Measurements from ENCODE around the gene MEIS2. TPM values are rescaled to one million over a fixed set of nuclear protein-coding genes. Genes with fewer than 3 reads are reported as not detected.

MEIS2 gene
- total and polyA plus RNA-seq, 7 donors: 1.4 to 154 (median 76.0) TPM

DNA sequence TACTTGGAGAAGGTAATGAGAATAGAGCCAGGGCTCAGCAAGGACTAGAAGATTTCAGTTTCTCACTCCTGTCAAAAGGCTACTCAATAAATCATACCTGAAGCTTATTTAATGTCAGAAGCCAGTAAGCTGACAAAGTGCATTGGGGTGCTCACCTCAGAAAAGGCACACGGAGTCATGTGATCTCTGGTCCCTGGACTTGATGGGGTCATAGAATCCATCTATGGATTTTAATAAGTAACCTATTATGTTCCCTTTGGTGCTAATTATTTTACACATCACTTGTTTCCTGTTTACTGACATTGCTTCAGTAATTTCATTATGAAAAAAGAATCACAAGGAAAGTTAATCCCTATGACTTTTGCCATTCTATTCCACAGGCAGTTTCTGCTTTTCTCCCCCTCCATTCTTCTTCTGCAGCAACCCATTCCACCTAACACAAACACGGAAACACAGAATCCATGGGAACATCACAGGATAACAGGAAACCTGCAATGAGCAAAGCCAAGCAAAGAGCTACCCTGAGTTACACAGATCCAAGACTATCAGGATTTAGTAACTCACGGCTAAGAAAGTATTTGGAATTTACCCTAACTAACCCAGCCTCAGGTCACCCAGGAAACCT lies 159.6 kb downstream of the MEIS2 start:
- intact Hi-C loops (cut with DNase I): no loop called here
- Histone ChIP-seq H3K4me1 (peaks cover 0 to 22% (median 8%) of the 10 kb centered on the region in 4 donors), H3K4me3 (no peak overlapping the region), H3K36me3 (peaks cover 0 to 17% (median 0%) of the 10 kb centered on the region in 4 donors), H3K27me3 (no peaks in the 10 kb centered on the region), H3K27ac (no peak overlapping the region), H3K9me3 (no peaks in the 10 kb centered on the region)
- DNase-seq: no peak
- 37 to 74% methylated on average over 3 of the region's 3 CpGs for WGBS, 2 donors
- no peak for TF ChIP-seq EP300 (IDR thresholded peaks at IDR 0.05)
- no peak for TF ChIP-seq POLR2A (IDR thresholded peaks at IDR 0.05)
- no peak for TF ChIP-seq CTCF (IDR thresholded peaks at IDR 0.05)
- no peak for TF ChIP-seq POLR2AphosphoS5 (IDR thresholded peaks at IDR 0.05)

DNA sequence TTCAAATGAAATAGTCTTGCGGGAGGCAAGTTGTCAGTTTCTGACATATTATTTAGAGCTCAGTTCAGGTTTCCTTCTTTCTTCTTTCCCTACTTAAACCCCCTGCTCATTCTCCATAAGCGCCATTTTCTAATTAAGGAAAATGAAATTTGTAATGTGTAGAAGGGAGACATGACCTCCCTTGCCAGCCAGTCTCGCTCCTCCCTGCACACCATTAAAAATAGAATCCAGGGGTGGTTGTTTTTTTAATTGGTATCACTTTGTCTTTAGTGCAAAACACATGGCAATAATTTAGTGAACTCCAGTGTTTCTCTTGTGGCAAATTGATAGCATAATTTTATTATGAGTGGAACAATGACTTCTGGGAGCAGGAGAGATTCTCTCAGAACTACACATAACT lies 160.1 kb downstream of the MEIS2 start:
- intact Hi-C loops (cut with DNase I): no loop called here
- Histone ChIP-seq H3K36me3 (peaks cover 0 to 12% (median 0%) of the 10 kb centered on the region in 4 donors), H3K27me3 (no peaks in the 10 kb centered on the region), H3K4me3 (no peak overlapping the region), H3K4me1 (peaks cover 0 to 27% (median 8%) of the 10 kb centered on the region in 4 donors), H3K9me3 (no peaks in the 10 kb centered on the region), H3K27ac (no peak overlapping the region)
- TF ChIP-seq EP300 (IDR thresholded peaks at IDR 0.05) (no peak), POLR2AphosphoS5 (IDR thresholded peaks at IDR 0.05) (no peak), CTCF (IDR thresholded peaks at IDR 0.05) (no peak), POLR2A (IDR thresholded peaks at IDR 0.05) (no peak)
- 86 to 92% methylated on average over 3 of the region's 3 CpGs for WGBS, 2 donors
- DNase-seq: no peak

DNA sequence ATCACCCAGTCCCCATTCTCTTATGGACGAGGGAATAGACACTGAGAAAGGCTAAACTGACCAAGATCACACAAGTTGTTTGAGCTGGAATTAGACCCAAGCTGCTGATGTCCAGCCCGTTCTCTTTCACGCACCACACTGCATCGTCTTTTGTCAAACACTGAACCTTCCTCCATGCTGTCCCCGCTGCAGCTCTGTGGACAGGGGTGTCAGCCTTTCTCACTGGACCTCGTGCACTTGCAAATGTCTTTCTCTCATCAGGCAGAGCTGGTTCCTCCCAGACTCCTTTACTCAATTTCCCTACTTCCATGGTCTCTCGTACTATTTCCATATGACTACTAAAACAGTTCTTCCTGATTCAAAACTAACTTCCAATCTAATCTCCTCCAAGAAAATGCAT lies 161.6 kb downstream of the MEIS2 start:
- no peak for DNase-seq
- no peaks in the 10 kb centered on the region for H3K27me3 ChIP-seq
- H3K4me1 ChIP-seq: peaks cover 0 to 34% (median 14%) of the 10 kb centered on the region in 4 donors
- H3K9me3 ChIP-seq: no peaks in the 10 kb centered on the region
- H3K36me3 ChIP-seq: no peaks in the 10 kb centered on the region
- no peak overlapping the region for H3K4me3 ChIP-seq
- WGBS, 2 donors: 83 to 91% methylated on average over 7 of the region's 7 CpGs
- TF ChIP-seq CTCF (IDR thresholded peaks at IDR 0.05): no peak
- no peak for TF ChIP-seq POLR2AphosphoS5 (IDR thresholded peaks at IDR 0.05)
- TF ChIP-seq EP300 (IDR thresholded peaks at IDR 0.05): no peak
- no peak for TF ChIP-seq POLR2A (IDR thresholded peaks at IDR 0.05)
- intact Hi-C loops (cut with DNase I): no loop called here
- no peak overlapping the region for H3K27ac ChIP-seq

GRCh38 chr15:36938131-36938530 lies 162.2 kb downstream of the MEIS2 start:
- no peaks in the 10 kb centered on the region for H3K9me3 ChIP-seq
- WGBS, 2 donors: 81 to 82% methylated on average over 4 of the region's 4 CpGs
- H3K36me3 ChIP-seq: no peaks in the 10 kb centered on the region
- no peak overlapping the region for H3K27ac ChIP-seq
- H3K4me3 ChIP-seq: no peak overlapping the region
- DNase-seq: no peak
- TF ChIP-seq EP300 (IDR thresholded peaks at IDR 0.05) (no peak), CTCF (IDR thresholded peaks at IDR 0.05) (no peak), POLR2AphosphoS5 (IDR thresholded peaks at IDR 0.05) (no peak), POLR2A (IDR thresholded peaks at IDR 0.05) (no peak)
- H3K27me3 ChIP-seq: no peaks in the 10 kb centered on the region
- H3K4me1 ChIP-seq: peaks cover 0 to 32% (median 12%) of the 10 kb centered on the region in 4 donors
- intact Hi-C loops (cut with DNase I): no loop called here

- Histone ChIP-seq H3K4me3 (no peak overlapping the region), H3K27me3 (no peaks in the 10 kb centered on the region), H3K36me3 (no peaks in the 10 kb centered on the region), H3K4me1 (peaks cover 0 to 41% (median 14%) of the 10 kb centered on the region in 4 donors), H3K27ac (no peak overlapping the region), H3K9me3 (no peaks in the 10 kb centered on the region)
- DNase-seq: no peak
- intact Hi-C loops (cut with DNase I): no loop called here
- TF ChIP-seq POLR2AphosphoS5 (IDR thresholded peaks at IDR 0.05) (no peak), CTCF (IDR thresholded peaks at IDR 0.05) (no peak), EP300 (IDR thresholded peaks at IDR 0.05) (no peak), POLR2A (IDR thresholded peaks at IDR 0.05) (no peak)
Observed at GRCh38 chr15:36936613-36937012, 163.7 kb downstream of the MEIS2 start.
